NCI-H1930 (cell line): ENCODE results near the gene GPC6.

Experiments used
- DNase-seq, 2 experiments: peaks; one replicate each; lab custom pipeline; 2025; lab: John Stamatoyannopoulos, UW

The GPC6 gene

GRCh38 chr13:94053986-94054593 is 827.5 kb downstream of the GPC6 start:
- no peak for DNase-seq

GRCh38 chr13:94056362-94056990 is 829.9 kb downstream of the GPC6 start:
- no peak for DNase-seq

GRCh38 chr13:94057618-94058186 is 831.1 kb downstream of the GPC6 start:
- DNase-seq = no peak

GRCh38 chr13:94058821-94059360 is 832.3 kb downstream of the GPC6 start:
- no peak for DNase-seq

- DNase-seq = no peak
These were observed 834.7 kb downstream of the GPC6 start for GRCh38 chr13:94061301-94061700.

- DNase-seq = no peak
These were observed 836.5 kb downstream of the GPC6 start for GRCh38 chr13:94063096-94063495.

- no peak for DNase-seq
These were observed 837.2 kb downstream of the GPC6 start for GRCh38 chr13:94063848-94064247.

GRCh38 chr13:94065741-94066140 is 839.1 kb downstream of the GPC6 start:
- DNase-seq = no peak

GRCh38 chr13:94073007-94073744 is 846.6 kb downstream of the GPC6 start:
- DNase-seq = no peak

- no peak for DNase-seq
These were observed 853.3 kb downstream of the GPC6 start for GRCh38 chr13:94079876-94080275.

GRCh38 chr13:94080527-94080926 is 853.9 kb downstream of the GPC6 start:
- DNase-seq = no peak

- DNase-seq = no peak
These were observed 860.5 kb downstream of the GPC6 start for GRCh38 chr13:94087100-94087499.

- DNase-seq = no peak
These were observed 862.1 kb downstream of the GPC6 start for GRCh38 chr13:94088742-94089141.

- DNase-seq = no peak
These were observed 864.3 kb downstream of the GPC6 start for GRCh38 chr13:94090773-94091480.

- no peak for DNase-seq
These were observed 867.2 kb downstream of the GPC6 start for GRCh38 chr13:94093652-94094315.

GRCh38 chr13:94109715-94110374 is 883.2 kb downstream of the GPC6 start:
- no peak for DNase-seq

- no peak for DNase-seq
These were observed 885.6 kb downstream of the GPC6 start for GRCh38 chr13:94112227-94112626.

- no peak for DNase-seq
These were observed 886.1 kb downstream of the GPC6 start for GRCh38 chr13:94112731-94113130.

GRCh38 chr13:94113245-94113644 is 886.6 kb downstream of the GPC6 start:
- DNase-seq = no peak

GRCh38 chr13:94114166-94114565 is 887.6 kb downstream of the GPC6 start:
- no peak for DNase-seq

- no peak for DNase-seq
These were observed 888.4 kb downstream of the GPC6 start for GRCh38 chr13:94115054-94115453.
